ENCODE measurements around the gene HSD17B14.

GRCh38 chr19:48770734-48771472 is 65.4 kb downstream of the HSD17B14 start:
- TF ChIP-seq CTCF (IDR thresholded peaks at IDR 0.05), result no peak
- no peak for TF ChIP-seq POLR2AphosphoS5 (IDR thresholded peaks at IDR 0.05)
- no peak for TF ChIP-seq POLR2A (IDR thresholded peaks at IDR 0.05)

Measured in sigmoid colon (tissue), 4 donors.